Renal pelvis (tissue), 12 donors: ENCODE results near the gene DCDC1. TPM values are rescaled to one million over a fixed set of nuclear protein-coding genes. Genes with fewer than 3 reads are reported as not detected.

ENCODE experiments used
- DNase-seq: peaks from one replicate; pipeline ENCODE4 v3.0.0-alpha.2; 2013
- long read RNA-seq, 16 experiments: transcript quantifications; one replicate each; lab custom pipeline, GENCODE V29; 2026
- polyA plus RNA-seq, 3 donors: library from polyadenylated mRNA; unstranded; fragments of 120-200 nt; gene quantifications; one replicate each; pipeline ENCODE4 v1.2.1, GENCODE V29; 2013; ENCODE audit not compliant: insufficient read length in 3 of 3

DCDC1 gene, protein sequence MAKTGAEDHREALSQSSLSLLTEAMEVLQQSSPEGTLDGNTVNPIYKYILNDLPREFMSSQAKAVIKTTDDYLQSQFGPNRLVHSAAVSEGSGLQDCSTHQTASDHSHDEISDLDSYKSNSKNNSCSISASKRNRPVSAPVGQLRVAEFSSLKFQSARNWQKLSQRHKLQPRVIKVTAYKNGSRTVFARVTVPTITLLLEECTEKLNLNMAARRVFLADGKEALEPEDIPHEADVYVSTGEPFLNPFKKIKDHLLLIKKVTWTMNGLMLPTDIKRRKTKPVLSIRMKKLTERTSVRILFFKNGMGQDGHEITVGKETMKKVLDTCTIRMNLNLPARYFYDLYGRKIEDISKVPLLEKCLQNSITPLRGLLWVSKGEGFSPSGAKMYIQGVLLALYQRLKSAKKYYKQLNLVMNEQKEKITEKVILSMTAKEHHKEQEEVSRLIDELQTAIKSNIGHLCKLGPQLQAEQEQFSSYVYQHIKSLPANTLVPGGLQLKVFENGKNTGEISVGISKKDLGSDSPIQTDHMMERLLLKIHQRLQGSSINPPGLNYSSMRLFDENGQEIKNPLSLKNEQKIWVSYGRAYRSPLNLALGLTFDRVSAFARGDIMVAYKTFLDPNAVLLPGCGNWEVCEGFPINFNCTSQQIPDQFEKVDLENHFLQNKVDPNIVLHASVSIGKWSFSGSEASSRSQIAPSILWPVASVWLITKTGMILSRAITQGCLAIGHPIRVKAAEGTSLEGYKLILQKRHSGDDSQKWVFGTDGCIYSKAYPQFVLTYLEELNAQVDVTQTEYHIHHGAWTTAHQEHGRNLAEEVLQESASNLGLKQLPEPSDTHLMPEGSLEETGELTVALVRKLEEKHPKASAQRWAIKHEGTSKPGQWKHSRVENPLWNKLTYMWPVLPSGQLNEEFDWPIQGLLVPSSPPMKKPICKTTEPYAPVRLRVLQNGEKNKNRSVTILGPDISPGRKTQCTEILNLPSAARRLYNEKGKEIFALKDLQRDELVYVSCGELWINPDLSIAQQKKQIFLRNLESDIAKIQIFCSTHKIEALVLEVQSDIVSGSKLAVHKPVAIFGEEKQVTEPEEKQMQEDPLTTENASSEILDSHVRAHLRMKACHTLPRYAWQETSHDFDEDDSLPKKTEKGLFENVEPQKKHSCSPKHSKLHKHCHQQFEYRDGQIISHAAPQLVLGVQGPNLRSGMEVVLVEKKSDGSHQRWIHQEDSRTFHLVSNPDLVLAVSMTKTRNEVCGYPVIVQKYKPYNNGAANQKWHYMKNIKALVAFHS (N-terminal part only)
- 1 to 10 TPM; 3.5 to 6.3 (median 6.1) TPM for polyA plus RNA-seq
- long read RNA-seq, donor 1 = 0 reads
- long read RNA-seq, donor 2 = 0 reads
- long read RNA-seq, donor 3, partial matches to known transcripts = 0 of 5 reads
- long read RNA-seq, donor 3, other reads (novel, unspliced or antisense) = 5 of 5 reads
- long read RNA-seq, donor 4 = 0 reads
- long read RNA-seq, donor 5 = 0 reads
- long read RNA-seq, donor 6, partial matches to known transcripts = 5 of 5 reads
- long read RNA-seq, donor 6, other reads (novel, unspliced or antisense) = 0 of 5 reads
- long read RNA-seq, donor 7 = 0 reads
- long read RNA-seq, donor 8 = 0 reads
- long read RNA-seq, donor 9 = 0 reads
- long read RNA-seq, donor 10 = 0 reads
- long read RNA-seq, donor 11 = 0 reads
- long read RNA-seq, donor 12 = 0 reads
- long read RNA-seq, donor 13 = 0 reads
- long read RNA-seq, donor 14 = 0 reads
- long read RNA-seq, donor 15 = 0 reads
- long read RNA-seq, donor 16 = 0 reads

DNA sequence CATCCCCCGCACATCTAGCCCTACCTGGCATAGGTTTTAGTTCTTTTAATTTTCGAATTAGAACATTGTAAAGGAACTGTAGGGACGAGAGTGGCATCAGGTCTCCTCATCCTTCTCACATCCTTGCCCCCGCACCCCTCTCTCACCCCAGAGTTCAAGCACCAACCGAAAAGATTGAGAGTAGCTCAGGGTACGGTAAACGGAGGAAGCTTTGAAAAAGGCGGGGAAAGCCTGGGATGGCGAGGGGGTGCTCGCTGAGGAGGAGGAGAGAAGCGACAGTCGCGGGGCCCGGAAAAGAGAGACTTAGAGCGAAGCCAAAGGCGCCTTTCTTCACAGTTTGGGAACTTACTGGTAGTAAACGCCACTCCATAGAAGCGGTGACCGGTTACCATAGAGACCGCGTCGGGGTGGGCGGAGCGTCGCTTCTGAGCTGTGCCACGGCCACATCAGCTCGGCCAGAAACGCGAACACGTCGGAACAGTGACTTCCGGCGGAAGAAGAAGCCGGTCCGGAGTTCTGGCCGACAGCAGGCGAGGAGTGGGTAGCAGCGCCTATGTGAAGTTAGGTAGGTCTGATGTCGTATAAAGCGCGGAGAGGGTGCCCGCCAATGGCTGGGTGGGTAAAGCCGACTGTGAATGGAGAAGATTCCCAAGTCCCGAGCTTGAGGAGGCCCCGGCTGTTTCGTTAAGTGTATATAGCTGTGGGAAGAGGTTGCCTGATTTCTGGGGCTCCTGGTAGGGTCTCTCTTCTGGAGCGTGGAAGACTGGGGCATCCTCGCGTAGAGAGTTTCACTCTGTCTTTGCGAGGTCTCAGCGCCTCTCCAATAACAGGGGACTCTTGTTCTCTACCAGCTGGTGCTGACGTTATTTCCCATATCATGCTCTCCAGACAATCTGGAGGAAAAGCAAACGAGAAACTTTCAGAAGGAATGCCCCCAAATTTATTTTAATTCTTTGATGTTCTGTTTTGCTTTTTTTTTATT is at the start of gene DCDC1, which contains the start of gene DNAJC24:
TSS of gene DCDC1 (minus strand) at position 392 of the 982 bp plus-strand sequence. CDS start 41,459 bp downstream, outside the sequence.
TSS of gene DNAJC24 (plus strand) at position 513 of the 982 bp plus-strand sequence. CDS start 889 bp downstream, outside the sequence.
- DNase-seq = peak; percentile 94

DNA sequence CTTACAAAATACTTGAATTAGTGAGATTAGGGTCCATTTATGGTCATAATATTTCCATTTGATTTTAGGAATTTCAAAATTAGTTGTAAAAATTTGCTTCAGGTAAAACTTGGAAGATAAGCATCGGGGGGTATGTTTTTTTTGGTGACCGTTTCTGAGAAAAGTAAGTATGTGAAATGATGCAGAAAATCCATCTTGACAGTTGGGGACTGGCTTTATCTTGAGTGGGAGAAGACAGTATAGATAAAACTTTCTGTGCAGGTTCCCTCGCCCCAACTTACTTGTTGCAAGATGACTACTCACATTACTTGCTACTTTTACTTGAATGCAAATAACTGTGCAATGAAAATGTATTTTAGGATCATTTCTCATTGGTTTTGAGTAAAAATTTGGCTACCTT is 49.6 kb upstream of the DCDC1 start:
- DNase-seq = no peak

DNA sequence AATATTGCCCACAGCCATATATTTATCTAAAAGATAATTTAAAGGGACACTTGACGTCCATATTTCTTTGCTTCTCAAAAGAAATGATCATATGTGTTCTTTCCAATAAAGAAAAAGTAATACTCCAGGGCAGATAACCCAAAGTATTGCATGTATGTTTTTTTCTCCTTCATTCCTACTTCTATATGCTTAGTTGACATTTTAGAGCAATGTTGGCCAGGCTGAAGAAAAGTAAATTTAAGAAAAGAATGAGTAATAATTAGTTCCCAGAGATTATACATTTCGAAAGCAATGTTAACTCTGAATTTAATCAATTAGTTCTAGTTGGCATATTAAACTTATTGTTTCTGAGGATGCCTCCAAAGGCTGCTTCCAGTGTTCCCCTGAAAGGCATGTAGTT is 48.3 kb upstream of the DCDC1 start:
- DNase-seq = no peak

DNA sequence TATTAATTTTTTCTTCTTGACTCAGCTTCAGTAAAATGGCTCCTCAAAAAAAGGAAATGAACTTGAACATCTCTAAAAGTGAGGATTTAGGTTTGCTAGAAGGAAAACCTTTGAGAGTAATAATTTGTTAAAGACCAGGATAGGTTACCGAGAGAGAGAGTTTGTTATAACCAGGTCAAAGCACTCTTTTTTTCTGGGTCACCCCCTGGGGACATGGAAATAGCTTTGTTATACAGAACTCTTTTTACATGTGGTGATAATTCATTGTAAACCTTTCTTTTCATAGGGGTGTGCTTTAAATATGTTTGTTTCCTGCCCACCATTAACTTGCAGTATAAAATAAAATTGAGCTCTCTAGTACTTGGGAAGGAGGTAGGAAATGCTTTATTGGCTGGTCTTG is 47.8 kb upstream of the DCDC1 start:
- no peak for DNase-seq

DNA sequence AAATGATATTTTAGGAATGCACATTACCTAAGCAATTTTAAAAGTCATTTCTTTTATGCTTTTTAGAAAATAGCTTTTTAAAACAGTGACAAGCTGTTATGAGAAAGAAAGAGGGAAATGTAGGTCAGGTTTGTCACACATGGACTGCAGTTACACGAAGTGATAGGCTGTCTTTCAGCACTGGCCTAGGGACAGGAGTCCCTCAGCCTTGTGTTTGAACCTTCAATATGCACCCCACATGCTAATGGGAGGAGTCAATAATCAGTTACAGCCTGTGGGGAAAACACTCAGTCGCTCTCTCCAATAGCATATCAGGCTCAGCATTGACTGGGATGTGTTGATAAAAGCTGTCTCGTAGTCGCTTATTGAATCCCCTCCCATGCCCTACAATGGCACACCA is 45.9 kb upstream of the DCDC1 start:
- DNase-seq = no peak

DNA sequence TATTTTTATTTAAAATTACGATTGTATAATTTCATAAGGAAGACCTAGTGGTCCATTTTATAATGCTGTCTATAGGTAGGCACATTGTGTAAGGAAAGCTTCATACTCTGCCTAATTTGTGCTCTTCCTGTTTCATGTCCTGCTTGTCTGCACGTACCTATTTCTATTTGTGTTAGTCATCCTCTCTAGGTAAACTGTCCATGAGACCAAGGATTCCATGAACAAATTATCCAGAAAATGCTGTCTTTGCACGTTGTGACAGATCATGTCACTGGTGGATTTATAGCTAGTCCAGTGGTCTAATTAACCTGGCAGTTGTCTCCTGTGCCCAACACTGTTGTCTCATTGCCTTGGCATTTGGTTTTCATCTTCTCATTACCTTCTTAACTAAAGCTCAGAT is 44.8 kb upstream of the DCDC1 start:
- DNase-seq = no peak

DNA sequence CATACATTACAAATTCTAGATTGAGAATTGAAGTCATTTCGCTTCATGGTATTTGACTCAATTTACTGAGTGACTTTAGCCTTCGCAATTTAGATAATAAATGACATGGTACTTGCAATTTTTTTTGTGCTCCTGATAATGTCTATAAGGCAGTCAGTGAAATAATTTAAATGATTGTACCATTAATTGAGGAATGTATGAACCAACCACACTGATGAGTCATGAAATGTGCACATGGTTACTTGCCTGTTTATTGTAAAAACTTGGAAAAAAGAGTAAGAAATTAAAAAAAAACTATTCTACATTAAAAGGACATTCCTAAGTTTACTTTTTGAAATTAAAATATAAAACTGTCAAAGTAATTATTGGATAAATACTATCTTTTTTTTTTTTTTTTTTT is 43.4 kb upstream of the DCDC1 start:
- DNase-seq = no peak

DNA sequence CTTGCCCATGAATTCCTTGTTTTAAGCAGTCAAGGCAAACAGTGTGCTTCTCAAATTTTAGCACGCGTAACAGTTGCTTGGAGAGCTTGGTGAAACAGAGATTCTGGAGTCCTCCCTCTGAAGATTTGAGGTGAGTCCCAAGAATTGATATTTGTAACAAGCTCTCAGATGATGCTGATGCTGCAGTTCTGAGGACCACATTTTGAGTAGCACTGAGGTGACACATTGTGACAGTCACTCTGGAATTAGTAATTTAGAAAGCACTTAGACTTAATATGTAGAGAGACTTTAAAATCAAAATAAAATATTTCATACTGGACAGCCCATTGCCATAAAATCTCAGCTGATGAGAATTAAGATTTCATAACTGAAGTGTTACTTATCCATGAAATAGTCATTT is 38.7 kb upstream of the DCDC1 start:
- DNase-seq = no peak

DNA sequence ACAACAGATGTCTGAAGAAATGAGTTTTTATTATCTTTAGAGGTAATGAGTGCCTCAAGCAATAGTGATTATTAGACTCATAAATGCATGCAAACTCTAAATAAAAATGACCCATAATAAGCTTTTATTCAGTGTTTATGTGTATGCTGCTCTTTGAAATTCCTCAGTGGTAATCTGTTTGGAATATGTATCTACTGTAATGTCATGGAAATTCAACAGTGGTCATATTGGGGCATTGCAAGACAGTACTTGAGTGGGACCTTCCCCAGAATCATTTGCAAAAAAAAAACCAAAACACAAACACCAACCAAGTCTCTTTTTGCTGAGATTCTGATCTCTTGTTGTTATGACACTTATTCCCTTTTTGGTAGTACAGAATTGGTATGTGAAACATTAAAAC is 35.1 kb upstream of the DCDC1 start:
- DNase-seq = no peak

DNA sequence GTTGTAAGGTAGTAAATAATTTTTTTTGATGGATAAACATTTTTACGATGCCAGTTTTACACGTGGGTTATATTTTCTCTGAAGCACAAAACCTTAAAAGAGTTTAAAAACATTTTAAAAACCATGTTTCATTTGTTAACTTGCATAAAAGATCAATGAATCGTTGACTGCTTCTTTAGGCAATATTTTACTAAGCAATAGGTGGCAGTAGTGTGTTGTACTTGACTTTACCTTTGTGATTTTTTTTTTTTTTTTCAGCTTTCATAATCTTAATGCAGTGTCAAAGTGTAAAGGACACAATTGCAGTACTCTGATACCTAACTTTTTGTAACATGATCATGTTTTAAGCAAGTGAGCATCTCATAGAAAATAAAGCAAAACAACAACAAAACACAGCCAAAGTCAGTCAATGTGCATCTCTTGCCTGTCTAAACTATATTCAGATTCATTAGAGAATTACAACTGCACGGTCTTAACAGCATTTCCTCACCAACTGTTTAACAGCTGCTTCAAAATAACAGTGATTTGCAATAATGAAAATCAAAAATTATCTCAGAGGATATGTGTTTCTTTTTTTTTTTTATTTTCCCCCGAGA is 27.8 kb upstream of the DCDC1 start:
- no peak for DNase-seq

DNA sequence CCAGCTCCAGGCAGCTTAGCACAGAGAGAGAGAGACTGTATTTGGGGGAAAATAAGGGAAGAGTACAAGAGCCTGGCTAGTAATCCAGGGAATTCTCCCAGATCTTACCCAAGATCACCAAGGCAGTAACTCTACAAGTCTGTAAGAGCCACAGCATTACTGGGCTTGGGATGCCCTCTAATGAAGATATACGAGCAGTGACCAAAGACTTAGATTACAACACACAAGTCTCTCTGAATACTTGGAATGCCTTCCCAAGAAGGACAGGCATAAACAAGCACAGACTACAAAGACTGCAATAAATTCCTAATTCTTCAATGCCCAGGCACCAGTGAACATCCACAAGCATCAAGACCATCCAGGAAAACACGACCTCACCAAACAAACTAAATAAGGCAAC is 17.8 kb upstream of the DCDC1 start:
- DNase-seq = no peak

DNA sequence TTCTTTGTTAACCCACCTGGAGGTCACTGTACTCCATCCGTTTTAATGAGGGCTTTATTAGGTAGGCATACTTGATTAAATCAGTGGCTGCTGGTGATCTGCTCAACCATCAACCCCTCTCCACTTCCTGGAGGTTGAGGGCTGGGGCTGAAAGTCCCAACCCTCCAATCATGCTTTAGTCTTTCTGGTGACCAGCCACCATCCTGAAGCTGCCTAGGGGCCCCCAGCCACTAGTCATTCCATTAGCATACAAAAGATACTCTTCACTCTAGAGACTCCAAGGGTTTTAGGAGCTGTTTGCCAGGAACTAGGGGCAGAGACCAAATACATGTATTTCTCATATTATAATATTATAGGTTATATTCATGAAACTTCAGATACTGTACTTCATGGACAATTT is 13.6 kb upstream of the DCDC1 start:
- no peak for DNase-seq

DNA sequence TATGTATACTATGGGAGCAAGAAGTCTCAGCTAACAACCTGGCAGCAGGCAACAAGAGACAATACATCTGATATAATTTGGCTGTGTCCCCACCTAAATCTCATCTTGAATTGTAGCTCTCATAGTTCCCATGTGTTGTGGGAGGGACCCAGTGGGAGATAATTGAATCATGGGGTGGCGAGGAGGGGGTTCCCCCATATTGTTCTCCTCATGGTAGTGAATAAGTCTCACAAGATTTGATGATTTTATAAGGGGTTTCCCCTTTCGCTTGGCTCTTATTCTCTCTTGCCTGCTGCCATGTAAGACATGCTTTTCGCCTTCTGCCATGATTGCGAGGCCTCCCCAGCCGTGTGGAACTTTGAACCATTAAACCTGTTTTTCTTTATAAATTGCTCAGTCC is 6.3 kb upstream of the DCDC1 start:
- DNase-seq = no peak

DNA sequence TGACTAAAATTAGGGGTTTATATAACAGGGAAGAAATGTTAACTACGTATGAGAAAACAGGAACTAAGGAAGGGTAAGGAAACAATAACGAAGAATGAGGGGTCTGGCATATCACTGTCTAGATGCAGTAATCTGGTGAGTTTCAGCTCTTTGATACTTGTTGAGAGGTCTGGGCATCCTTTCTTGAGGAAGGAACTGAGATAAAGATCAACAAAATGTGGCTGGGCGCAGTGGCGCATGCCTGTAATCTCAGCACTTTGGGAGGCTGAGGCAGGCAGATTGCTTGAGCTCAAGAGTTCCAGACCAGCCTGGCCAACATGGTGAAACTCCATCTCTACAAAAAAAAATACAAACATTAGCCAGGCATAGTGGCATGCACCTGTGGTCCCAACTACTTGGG is 2.7 kb downstream of the DCDC1 start:
- DNase-seq = no peak

DNA sequence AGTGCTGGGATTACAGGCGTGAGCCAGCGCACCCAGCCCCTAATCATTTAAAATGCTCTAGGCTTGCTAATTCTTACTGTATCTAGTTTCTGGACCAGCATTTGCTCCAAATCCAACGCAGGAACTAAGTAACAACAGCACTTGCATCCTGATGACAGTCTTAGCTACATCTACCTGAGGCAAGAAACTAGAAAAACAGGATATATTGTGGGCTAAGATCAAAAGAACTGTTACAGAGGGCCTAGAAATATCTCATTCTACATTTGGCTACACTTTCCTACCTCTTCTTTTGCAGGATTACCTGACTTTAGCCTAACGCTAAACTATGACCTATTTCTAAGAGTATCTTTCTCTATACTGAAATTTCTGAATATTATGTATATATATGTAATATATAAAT is 7.8 kb downstream of the DCDC1 start:
- no peak for DNase-seq

DNA sequence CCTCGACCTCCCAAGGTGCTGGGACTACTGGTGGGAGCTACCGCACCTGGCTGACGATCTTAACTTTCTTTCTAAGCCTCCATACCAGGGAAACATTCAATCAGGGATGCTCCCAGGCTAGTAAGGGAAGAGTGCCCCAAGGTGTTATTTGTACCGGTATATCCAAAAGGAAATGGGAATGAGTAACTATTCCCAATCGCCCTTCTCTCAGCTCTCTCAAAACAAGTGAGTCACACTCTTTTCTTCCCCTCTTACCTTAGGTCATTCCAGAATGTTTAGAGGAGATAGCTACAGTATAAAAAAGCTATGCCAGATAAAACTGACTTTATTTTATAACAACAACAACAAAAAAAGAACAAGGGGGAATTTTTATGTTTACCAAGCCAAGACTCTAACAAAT is 13.7 kb downstream of the DCDC1 start:
- no peak for DNase-seq

DNA sequence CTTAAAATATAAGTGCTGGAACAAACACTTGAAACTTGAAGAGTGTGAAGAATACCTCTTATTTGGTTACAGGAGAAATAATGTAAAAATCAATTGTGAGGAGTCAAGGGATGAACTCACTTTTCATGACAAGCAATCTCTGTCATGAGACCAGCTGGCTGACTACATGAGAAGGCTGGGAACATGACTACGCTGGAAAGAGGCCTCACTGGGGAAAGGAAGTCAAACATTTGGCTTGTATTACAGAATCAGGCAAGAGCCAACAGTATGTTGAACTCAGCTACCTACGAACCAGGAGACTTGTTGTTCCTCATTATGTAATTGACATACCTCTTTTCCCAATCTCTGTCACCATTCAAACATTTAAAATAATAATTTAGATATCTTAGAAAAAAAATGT is 14.4 kb downstream of the DCDC1 start:
- DNase-seq = no peak

DNA sequence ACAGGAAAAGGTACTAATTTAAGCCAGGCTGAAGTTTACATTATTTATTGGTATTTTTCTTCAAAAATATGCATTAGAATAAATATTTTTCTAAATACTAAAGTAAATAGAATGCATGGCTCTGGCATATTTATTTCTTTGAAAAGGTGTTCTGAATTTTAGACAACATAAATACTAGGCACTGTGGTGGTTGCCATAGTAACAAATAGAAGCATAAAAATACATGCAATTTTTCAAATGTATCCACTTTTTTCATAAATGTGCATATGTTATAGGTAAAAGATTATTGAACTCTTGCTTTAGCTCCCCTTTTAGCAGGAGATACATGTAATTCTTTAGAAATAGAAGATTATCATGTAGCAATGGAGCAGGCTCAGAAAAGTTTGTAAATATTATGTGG is 18.4 kb downstream of the DCDC1 start:
- DNase-seq = no peak

DNA sequence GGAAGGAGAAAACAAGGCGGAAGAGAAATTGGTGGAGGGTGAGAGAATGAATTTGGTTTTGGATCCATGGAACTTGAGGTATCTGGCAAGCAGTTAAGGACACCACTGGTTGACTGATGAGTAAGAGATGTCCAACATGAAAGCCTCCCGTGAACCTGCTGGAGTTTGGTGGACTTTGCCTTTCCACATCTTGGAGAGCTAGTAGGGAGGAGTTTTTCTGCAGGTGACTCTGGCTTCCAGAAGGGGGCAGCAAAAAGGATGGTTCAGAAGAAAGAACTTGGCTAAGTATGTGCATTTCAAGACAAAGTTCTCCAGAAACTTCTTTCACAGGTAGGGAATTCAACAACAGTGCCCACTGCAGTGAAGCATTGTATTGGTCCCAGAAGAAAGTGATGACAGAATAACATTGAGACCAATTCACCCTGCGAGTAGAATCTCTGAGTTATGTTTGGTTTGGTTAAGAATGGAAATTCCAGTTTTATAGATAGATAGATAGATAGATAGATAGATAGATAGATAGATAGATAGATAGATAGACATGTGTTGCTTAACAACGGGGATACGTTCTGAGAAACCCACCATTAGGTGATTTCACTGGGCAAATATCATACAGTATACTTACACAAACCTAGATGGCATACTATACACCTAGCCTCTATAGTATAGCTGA is 28.5 kb downstream of the DCDC1 start:
- DNase-seq = no peak
